SK-N-MC (cell line): Measurements from ENCODE around the gene TUT4.

Source experiments
- EZH2 ChIP-seq: fragments of 200-600 bp; sonication (generic); IDR thresholded peaks from one replicate; pipeline ENCODE4 v1.6.1; 2017; ENCODE audit warnings: antibody characterized with exemption
- POLR2AphosphoS5 ChIP-seq: IDR thresholded peaks from 2 replicates; pipeline ENCODE4 v1.6.1; 2012; ENCODE audit warnings: mild to moderate bottlenecking, low read depth, low read length, borderline replicate concordance

- no peak for TF ChIP-seq EZH2
- TF ChIP-seq POLR2AphosphoS5 = no peak
Measured at GRCh38 chr1:52399629-52400028, 153.3 kb downstream of the TUT4 start.
